GM21515 (cell line): ENCODE data around the gene DLX2.
"Not testable (repeated sequence)": the region's sequence is repeated elsewhere in the genome, so short reads cannot be mapped to it uniquely, and the experiment has no call there.

ENCODE experiments used
- ATAC-seq: cut with Tn5 transposase; IDR thresholded peaks from one replicate; pipeline ENCODE4 v1.9.1; 2021; ENCODE audit not compliant: unreplicated experiment

The DLX2 gene

GRCh38 chr2:172083628-172084394 lies 18.9 kb downstream of the DLX2 start:
- no peak for ATAC-seq

- ATAC-seq, result no peak
Measured at GRCh38 chr2:172082944-172083627, 19.6 kb downstream of the DLX2 start.

DNA sequence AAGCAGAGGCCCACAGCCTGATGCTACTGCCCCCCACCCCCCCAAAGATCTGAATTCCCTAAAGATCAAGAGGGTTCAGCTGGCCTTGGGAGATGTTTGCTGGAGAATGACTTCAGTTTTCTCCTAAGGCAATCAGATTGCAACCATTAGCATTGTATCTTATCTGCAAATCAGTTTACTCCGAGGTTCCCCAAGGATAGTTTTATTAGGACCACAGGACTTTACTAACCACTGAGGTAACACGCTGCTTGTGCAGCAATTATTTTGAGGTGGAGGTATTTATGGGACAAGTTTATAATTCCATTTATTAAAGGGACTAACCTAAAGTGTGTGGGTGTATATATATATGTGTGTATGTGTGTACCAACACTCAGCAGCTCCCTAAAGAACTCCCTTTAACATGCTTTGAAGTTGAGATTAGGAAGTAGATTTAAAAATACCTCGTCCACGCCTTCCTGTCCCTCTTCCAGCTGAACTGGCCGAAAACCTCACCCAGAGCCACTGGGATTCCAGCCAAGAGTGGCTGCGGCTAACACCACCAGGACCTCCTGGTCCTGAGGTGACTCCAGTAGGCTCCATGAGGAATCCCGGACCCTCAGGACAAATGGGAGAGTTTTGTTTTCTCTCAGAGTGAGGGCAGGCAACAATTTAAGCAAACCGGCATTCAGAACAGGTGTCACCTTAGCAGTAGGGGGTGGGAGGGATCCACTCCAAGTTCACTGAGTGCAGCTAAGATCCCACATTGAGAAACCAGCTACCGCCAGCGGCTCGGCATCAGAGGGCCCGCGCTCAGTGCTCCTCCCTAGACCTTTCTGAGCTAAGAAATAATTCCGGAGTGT lies 20.4 kb downstream of the DLX2 start:
- no peak for ATAC-seq

GRCh38 chr2:172081221-172082022 lies 21.3 kb downstream of the DLX2 start:
- ATAC-seq, result no peak

DNA sequence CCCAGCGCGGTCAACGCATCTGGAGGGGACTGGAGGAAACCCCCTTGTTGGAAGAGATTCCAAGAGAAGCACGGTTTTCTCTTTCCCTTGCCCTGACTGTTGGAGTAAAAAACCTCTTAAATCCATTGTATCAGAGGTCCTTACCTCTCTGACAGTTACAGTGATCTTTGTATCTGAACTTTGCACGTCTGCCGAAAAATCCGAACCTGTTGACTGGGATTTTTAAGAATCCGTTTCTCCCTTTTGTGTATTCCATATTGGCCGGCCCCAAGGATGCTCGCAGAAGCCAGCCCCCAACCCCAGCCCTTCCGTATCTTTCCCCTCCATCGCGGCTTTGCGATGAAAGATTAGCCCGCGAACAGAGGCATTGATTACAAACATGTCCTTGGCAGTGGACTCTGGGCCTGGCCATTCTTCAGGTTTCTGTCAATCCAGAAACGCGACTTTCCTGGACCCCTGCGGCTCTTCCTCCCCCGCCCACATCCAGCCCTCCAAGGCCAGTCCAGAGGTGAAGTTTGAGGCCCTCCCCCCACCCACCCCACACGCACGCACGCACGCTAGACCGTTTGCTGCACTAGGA lies 22.0 kb downstream of the DLX2 start:
- no peak for ATAC-seq

DNA sequence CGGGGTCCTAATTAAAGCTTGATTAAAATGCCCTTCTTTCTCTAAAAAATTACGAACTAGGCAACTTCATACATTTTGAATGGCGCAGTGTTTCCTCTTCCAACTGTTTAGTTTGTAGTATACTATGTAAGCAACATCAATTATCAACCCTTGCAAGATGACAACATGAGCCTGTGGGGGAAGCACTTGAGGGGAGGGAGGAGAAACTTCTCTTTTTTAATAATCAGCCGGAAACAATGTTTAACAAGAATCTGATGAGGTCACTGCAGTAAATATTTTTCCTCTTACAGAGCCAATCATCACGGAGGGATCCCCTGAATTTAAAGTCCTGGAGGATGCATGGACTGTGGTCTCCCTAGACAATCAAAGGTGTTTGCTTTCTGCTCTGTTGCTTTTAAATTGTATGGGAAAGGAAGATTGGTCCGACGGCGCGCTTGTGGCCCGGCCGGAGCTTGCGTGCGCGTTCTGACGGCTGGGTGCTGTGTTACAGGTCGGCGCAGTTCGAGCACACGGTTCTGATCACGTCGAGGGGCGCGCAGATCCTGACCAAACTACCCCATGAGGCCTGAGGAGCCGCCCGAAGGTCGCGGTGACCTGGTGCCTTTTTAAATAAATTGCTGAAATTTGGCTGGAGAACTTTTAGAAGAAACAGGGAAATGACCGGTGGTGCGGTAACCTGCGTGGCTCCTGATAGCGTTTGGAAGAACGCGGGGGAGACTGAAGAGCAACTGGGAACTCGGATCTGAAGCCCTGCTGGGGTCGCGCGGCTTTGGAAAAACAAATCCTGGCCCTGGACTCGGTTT lies 22.7 kb downstream of the DLX2 start:
- ATAC-seq, result no peak

DNA sequence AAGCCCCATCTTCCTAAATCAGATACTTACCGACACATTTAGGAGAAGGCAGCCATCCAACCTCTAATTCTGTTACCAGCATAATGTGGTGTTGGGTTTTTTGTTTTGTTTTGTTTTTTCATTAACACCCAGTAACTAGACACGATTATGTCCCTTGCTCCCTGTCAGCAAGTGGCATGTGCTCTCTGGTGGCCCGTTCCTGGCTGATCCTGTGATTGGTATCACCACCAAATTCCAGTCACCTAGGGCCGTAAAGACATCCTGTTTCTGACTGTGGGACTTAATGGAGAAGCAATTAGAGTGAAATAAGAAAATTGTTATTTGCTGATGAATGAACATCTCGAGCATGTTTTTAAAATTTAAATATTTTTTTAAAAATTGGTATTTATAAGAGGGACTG lies 23.3 kb downstream of the DLX2 start:
- ATAC-seq, result no peak

DNA sequence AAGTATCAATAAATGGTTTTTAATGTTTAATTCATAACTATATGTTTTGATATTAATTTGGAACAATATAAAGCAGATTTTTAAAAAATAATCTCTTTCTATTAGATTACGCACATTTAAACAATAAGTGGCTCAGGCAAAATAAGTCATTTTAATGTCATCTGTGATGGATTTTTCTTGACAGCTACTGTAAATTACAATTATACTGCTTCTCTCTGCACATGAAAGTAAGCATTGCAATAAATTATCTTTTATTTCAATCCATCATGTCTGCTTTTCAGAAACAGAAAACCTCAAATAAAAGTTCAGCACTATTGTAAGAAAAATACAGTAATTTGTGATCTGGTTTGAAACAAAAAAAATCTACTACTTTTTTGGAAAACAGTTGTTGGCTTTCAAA lies 28.4 kb downstream of the DLX2 start:
- ATAC-seq, result no peak

GRCh38 chr2:172073518-172073917 lies 29.2 kb downstream of the DLX2 start:
- no peak for ATAC-seq

- ATAC-seq, result no peak
Measured at GRCh38 chr2:172072706-172073105, 30.0 kb downstream of the DLX2 start.

DNA sequence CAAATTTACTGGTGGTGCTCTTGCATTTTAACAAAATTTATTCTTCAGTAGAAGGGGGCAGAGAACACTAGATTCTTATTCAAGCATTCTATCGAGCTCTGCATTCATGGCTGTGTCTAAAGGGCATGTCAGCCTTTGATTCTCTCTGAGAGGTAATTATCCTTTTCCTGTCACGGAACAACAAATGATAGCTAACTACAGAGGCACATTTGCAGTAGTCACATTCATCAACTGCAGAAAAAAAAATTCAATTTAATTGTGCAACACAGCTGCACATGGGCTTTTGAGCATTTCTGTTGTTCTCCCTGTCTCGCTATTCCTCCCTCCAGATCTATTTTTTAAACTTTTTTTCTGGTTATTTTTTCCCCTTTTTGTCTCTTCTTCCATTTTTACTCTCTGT lies 30.4 kb downstream of the DLX2 start:
- ATAC-seq, result no peak

DNA sequence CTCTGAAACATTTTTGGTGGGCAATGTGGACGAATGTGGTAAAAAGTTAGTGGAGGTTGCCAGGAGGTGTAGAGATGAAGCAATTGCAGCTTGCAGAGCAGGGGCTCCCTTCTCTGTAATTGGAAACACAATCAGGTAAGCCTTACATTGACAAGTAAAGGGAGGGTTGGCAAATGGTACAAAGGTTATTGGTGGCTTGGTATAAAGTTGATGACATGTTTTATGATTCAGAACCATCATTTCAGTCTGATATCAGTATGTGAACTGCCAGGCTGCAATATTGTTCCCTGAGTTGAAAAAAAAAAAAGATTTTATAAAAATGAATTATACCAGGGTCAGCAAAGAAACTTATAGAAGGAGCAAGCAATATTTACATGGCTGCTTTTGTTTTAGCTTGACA lies 31.8 kb downstream of the DLX2 start:
- no peak for ATAC-seq

GRCh38 chr2:172067905-172068304 lies 34.8 kb downstream of the DLX2 start:
- not testable (repeated sequence) for ATAC-seq

DNA sequence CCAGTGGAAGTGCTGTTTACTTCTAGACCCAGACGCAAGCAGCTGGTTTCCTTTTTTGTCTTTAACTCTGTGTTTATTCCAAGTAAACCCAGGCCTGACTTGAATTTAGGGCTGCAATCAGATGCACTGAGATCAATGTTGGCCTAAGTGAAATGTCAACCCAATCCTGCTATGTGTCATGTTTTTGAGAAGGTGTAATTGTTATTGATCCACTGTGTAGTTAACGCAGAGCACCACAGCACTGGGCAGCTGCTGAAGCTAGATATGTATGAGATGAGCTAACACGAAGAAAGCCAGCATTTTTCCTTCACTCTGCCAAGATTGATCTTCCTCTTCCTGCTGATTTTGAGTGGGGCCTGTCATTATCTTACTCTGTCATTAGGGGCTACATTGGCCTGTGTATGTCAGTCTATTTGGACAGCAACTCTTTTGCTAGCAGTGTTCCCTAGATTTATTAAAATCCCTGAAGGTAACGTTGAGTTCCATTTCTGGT lies 36.3 kb downstream of the DLX2 start:
- ATAC-seq, result no peak

GRCh38 chr2:172065111-172065510 lies 37.6 kb downstream of the DLX2 start:
- ATAC-seq, result no peak

GRCh38 chr2:172063446-172063845 lies 39.3 kb downstream of the DLX2 start:
- ATAC-seq, result no peak

DNA sequence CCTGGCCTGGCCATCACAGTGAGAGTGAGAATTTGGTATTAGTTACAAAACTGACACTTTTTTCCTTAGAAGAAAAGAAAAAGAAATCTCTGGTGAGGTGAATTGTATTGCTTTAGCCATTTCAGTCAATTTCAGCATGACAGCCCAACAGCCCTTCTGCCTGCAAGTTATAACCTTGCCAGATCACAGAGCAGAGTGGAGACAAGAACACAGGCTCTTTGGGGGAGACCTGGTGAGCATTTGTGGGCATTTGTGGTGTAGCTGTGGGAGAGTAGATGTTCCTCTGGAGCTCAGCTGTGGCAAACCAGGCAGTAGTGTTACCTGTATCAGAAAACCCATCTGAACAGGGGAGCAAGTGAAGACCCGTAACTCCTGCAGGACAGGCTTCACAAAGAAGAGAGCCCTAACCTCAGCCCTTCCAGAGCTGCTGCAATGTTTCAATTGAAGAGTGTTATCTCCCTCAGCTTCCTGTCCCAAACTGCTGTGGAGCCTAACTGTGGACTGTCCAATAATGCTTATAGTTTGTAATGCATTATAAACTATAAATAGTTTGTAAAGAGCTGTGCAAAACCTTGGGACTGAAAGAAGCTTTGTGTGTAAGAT lies 40.2 kb downstream of the DLX2 start:
- ATAC-seq, result no peak

- not testable (repeated sequence) for ATAC-seq
Measured at GRCh38 chr2:172060118-172060517, 42.6 kb downstream of the DLX2 start.

- ATAC-seq, result no peak
Measured at GRCh38 chr2:172058660-172059059, 44.0 kb downstream of the DLX2 start.
